Epithelial cell of proximal tubule (primary cell): ENCODE measurements around the gene ALCAM. TPM values are rescaled to one million over a fixed set of nuclear protein-coding genes. Genes with fewer than 3 reads are reported as not detected.

Experiments
- DNase-seq: peaks from one replicate; pipeline ENCODE4 v3.0.0-alpha.2; 2011; ENCODE audit warnings: low read depth
- H3K4me3 ChIP-seq: 2 replicates; pipeline ENCODE4 v1.5.1; 2011; ENCODE audit warnings: low read depth, mild to moderate bottlenecking, low read length
- total RNA-seq: library from RNA; depleted of rRNA; stranded (reverse); fragments of >200 nt; gene quantifications from 2 replicates; pipeline ENCODE4 v1.2.3, GENCODE V29; 2015
- TF ChIP-seq, protein P1 (sequence below): conservative IDR thresholded peaks from 2 replicates; pipeline ENCODE4 v1.5.1; 2012; ENCODE audit warnings: low read depth, mild to moderate bottlenecking, low read length

Gene ALCAM
- total RNA-seq, 1 donor from 2014 or later, result 121 TPM

DNA sequence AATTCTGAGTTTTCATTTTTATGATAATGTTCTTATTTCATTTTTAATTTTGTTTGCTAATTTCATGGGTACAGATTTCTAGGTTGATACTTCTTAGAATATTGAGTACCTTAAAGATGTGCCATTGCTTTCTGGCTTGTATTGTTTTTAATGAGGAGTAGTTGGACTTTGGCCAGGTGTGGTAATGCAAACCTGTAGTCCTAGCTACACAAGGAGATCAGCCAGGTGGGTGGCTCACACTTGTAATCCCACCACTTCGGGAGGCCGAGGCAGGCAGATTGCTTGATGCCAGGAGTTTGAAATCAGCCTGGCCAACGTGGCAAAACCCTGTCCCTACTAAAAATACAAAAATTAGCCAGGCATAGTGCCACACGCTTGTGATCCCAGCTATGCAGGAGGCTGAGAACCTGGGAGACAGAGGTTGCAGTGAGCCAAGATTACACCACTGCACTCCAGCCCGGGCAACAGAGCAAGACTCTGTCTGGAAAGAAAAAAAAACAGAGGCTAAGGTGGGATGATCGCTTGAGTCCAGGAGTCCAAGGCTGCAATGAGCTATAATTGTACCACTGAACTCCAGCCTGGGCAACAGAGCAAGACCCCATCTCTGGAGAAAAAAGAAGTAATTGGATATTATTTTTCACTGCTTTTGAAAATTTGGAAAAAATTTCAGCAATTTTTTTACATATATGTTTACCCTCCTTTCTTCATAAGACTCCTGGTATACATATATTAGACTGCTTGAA lies 198.0 kb downstream of the ALCAM start:
- TF ChIP-seq, protein P1, sequence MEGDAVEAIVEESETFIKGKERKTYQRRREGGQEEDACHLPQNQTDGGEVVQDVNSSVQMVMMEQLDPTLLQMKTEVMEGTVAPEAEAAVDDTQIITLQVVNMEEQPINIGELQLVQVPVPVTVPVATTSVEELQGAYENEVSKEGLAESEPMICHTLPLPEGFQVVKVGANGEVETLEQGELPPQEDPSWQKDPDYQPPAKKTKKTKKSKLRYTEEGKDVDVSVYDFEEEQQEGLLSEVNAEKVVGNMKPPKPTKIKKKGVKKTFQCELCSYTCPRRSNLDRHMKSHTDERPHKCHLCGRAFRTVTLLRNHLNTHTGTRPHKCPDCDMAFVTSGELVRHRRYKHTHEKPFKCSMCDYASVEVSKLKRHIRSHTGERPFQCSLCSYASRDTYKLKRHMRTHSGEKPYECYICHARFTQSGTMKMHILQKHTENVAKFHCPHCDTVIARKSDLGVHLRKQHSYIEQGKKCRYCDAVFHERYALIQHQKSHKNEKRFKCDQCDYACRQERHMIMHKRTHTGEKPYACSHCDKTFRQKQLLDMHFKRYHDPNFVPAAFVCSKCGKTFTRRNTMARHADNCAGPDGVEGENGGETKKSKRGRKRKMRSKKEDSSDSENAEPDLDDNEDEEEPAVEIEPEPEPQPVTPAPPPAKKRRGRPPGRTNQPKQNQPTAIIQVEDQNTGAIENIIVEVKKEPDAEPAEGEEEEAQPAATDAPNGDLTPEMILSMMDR, result no peak
- no peak for DNase-seq
- H3K4me3 ChIP-seq, result no peak overlapping the region

DNA sequence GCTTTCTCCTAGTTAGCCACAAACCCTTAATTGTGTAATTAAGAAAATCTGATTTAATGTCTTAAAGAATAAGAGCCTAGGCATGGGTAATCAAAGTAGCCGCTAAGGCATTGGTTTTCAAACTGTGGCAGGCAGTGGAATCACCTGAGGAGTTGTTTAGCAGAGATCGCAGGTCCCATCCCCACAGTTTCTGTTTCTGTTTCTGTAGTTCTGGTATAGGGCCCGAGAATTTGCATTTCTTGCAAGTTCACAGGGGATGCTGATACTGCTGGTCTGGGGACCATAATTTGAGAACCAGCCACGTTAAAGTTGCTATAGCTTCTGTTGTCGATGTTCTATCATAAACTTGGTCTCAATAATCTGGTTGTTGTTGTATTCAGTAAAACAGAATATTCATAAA lies 204.3 kb downstream of the ALCAM start:
- TF ChIP-seq, protein P1, result no peak
- no peak for DNase-seq
- no peak overlapping the region for H3K4me3 ChIP-seq

DNA sequence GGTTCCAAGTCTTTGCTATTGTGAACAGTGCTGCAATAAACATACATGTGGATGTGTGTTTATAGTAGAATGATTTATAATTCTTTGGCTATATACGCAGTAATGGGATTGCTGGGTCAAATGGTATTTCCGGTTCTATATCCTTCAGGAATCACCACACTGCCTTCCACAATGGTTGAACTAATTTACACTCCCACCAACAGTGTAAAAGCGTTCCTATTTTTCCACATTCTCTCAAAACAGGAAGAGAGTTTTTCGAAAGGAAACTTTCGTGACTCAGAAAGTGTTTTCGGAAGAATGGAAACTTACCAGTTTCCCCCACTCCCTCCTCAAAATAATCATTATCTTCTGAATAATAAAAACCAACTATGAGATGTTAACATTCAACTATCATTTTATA lies 205.8 kb downstream of the ALCAM start:
- DNase-seq, result no peak
- TF ChIP-seq, protein P1, result no peak
- H3K4me3 ChIP-seq, result no peak overlapping the region

DNA sequence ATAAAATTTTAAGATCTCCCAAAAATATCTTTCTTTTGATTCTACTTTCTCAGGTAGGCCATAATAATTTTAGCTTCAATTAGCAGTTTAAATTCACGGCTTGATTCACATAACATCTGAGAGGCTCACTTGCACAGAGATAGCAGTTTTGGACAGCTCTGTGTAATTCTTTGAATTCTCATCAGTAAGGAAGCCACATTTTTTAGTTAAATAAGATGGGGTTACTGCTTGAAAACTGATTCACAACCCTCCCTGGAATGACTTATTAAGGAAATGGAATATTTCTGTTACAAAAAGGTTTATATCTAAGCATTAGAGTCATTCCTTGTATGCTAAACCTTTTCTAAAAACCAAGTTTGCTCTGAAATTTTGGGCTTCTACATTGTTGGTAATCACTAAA lies 212.7 kb downstream of the ALCAM start:
- no peak overlapping the region for H3K4me3 ChIP-seq
- DNase-seq, result no peak
- TF ChIP-seq, protein P1, result no peak

DNA sequence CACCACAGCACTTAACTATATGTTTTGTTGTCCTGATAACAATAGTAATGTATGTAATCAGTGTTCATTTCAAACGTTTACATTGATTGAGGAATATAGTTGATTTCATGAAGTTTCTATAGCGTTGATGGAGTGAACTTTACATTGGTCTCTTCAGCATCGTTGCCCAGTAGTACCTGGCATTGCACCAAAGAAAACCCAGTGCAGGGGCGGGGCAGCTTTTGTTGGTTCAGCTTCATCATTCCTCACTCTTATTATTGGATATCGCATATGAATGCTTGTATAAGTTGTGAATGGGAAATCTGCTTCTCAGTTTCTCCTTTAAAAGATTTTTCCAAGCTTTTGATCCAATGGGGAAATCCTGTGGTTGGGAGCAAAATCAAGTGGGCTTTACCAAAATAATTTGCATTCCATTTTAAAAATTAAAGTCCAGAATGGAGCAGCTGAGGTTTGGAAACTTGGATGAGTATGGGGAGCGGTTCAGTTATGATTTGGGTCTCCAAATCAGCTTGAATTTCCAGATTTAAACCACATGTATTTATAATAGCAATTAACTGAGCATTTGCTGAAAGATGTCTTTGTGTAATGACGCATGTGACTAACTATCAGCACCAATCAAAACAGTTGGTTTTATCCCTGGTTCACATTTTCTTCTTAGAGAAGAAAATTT lies 213.7 kb downstream of the ALCAM start:
- DNase-seq, result no peak
- no peak overlapping the region for H3K4me3 ChIP-seq
- TF ChIP-seq, protein P1, result no peak

DNA sequence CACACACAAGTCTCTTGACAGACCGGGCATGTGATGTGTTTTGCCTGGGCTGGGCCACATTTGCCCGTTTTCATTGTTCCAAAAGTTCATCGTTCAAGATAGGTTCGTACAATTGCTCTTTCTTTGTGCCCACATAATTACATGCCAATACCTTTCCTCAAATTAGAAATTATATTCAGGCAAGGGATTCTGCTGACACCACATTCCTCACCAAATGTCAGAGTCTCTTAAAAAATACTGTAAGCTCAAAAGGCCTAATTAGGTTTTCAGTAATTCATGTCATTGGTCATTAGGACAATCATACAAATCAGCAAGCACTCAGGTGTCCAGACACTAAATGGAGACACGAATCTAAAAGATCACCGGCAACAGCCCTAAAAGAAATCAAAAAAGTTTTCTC lies 215.3 kb downstream of the ALCAM start:
- TF ChIP-seq, protein P1, result no peak
- no peak for DNase-seq
- H3K4me3 ChIP-seq, result no peak overlapping the region
